Adrenal gland (tissue), 12 donors: Measurements from ENCODE around the gene ATP2C1. TPM values are rescaled to one million over a fixed set of nuclear protein-coding genes. Genes with fewer than 3 reads are reported as not detected.

Source experiments
- DNase-seq, 7 donors: peaks; one replicate each; pipeline ENCODE4 v3.0.0-alpha.2; 2019 to 2020
- H3K27ac ChIP-seq, 5 donors: fragments of 200-600 bp; sonication (generic) in 4 of 5; 1 replicate in 3 of 5; 2 replicates in 2 of 5; pipeline versions ENCODE4 v1.5.1 to v1.8.0; 2016 to 2020; ENCODE audit warnings: mild to moderate bottlenecking in 1 of 5
- H3K27me3 ChIP-seq: fragments of 200-600 bp; 2 replicates; pipeline ENCODE4 v1.8.0; 2021
- H3K36me3 ChIP-seq, 2 donors: fragments of 200-600 bp; replicated peaks in 1 of 2; 1 replicate in 1 of 2; 2 replicates in 1 of 2; pipeline versions ENCODE4 v1.5.1 to v1.8.0; 2018 to 2022
- H3K4me1 ChIP-seq, 2 donors: fragments of 200-600 bp; replicated peaks in 1 of 2; 1 replicate in 1 of 2; 2 replicates in 1 of 2; pipeline versions ENCODE4 v1.5.1 to v1.8.0; 2018 to 2021
- H3K4me3 ChIP-seq, 4 donors: fragments of 200-600 bp; sonication (generic) in 3 of 4; one replicate each; pipeline ENCODE4 v1.5.1; 2016 to 2018
- H3K9me3 ChIP-seq, 3 donors: fragments of 200-600 bp; sonication (generic) in 1 of 3; replicated peaks in 1 of 3; 1 replicate in 2 of 3; 2 replicates in 1 of 3; pipeline versions ENCODE4 v1.5.1 to v1.8.0; 2016 to 2021
- CTCF ChIP-seq, 6 experiments: fragments of 450-650 bp in 4 of 6; fragments of 200-600 bp in 2 of 6; sonication (generic) in 1 of 6; IDR thresholded peaks; 1 replicate in 5 of 6; 2 replicates in 1 of 6; pipeline versions ENCODE4 v1.5.1 to v1.8.0; 2016 to 2021; ENCODE audit warnings: antibody characterized with exemption in 6 of 6, mild to moderate bottlenecking in 2 of 6, moderate library complexity in 1 of 6
- POLR2A ChIP-seq, 2 donors: fragments of 450-650 bp; IDR thresholded peaks; one replicate each; pipeline ENCODE4 v1.6.1; 2017; ENCODE audit warnings: antibody characterized with exemption in 2 of 2, mild to moderate bottlenecking in 2 of 2, moderate library complexity in 1 of 2
- WGBS, 4 donors: extraction: QIAGEN DNeasy Blood & Tissue Kit in 2 of 4; methylation state at CpG; one replicate each; pipeline versions ENCODE4 v1.1.5 to v1.1.7; 2013 to 2017; 5-methylcytosine and 5-hydroxymethylcytosine counted together
- intact Hi-C, 2 donors: fragments of 100-400 bp; cut with DNase I; formaldehyde crosslinking; loops; one replicate each; pipeline versions ENCODE4 v1.14.1 to v1.15.0; 2022 to 2023
- polyA plus RNA-seq, 3 donors: library from polyadenylated mRNA; stranded (reverse); fragments of 200-250 nt in 2 of 3; fragments of 350-450 nt in 1 of 3; fragmentation: Illumina TruSeq in 1 of 3; extraction: RNeasy Lipid Tissue Mini Kit (QIAGEN cat#74804) in 1 of 3; gene quantifications; one replicate each; pipeline ENCODE4 v1.2.3, GENCODE V29; 2013 to 2014
- total RNA-seq, 9 donors: library from RNA; depleted of rRNA in 4 of 9; stranded (reverse); fragments of >200 nt in 4 of 9; fragments of 120-200 nt in 1 of 9; fragmentation: NEBNext Ultra II Directional in 1 of 9; extraction: Animal tissue kit (Norgen Biotek cat#: 25700) in 1 of 9; gene quantifications; one replicate each; pipeline versions ENCODE4 v1.1.0 to v1.2.4, GENCODE V29; 2013 to 2023
- donor health status: healthy with polysubstance abuse.
- donor health status: Bipolar disorder and iron deficiency.
- donor health status: DM: yes; HTN: yes; CAD: no.
- donor health status: DM: no; HTN: no; CAD: no.
- donor health status: DM: no; HTN: no; CAD: no.
- donor health status: DM: yes; HTN: yes; CAD: no.

ATP2C1 gene
- total and polyA plus RNA-seq, 12 donors, result 26.7 to 78.6 (median 55.5) TPM

GRCh38 chr3:130990282-130990681 is 96.4 kb downstream of the ATP2C1 start:
- DNase-seq, result no peak
- Histone ChIP-seq H3K36me3 (no peaks in the 10 kb centered on the region), H3K27ac (no peak overlapping the region), H3K27me3 (no peaks in the 10 kb centered on the region), H3K4me1 (no peaks in the 10 kb centered on the region), H3K9me3 (no peaks in the 10 kb centered on the region), H3K4me3 (no peak overlapping the region)
- WGBS, 4 donors, result 64 to 81% (median 66%) methylated on average over 5 of the region's 5 CpGs
- TF ChIP-seq CTCF (IDR thresholded peaks at IDR 0.05) (no peak), POLR2A (IDR thresholded peaks at IDR 0.05) (no peak)
- intact Hi-C loops, result no loop called here

- Histone ChIP-seq H3K4me1 (no peaks in the 10 kb centered on the region), H3K36me3 (no peaks in the 10 kb centered on the region), H3K27ac (no peak overlapping the region), H3K9me3 (no peaks in the 10 kb centered on the region), H3K27me3 (no peaks in the 10 kb centered on the region), H3K4me3 (no peak overlapping the region)
- intact Hi-C loops, result no loop called here
- TF ChIP-seq POLR2A (IDR thresholded peaks at IDR 0.05) (no peak), CTCF (IDR thresholded peaks at IDR 0.05) (no peak)
- no peak for DNase-seq
- 95 to 97% (median 97%) methylated on average over 5 of the region's 5 CpGs for WGBS, 4 donors
These were observed 97.2 kb downstream of the ATP2C1 start for GRCh38 chr3:130991126-130991525.

- no peaks in the 10 kb centered on the region for H3K36me3 ChIP-seq
- no peaks in the 10 kb centered on the region for H3K9me3 ChIP-seq
- no peak for DNase-seq
- intact Hi-C loops, result no loop called here
- TF ChIP-seq CTCF (IDR thresholded peaks at IDR 0.05) (no peak), POLR2A (IDR thresholded peaks at IDR 0.05) (no peak)
- no peak overlapping the region for H3K27ac ChIP-seq
- no peaks in the 10 kb centered on the region for H3K27me3 ChIP-seq
- H3K4me1 ChIP-seq, result no peaks in the 10 kb centered on the region
- no peak overlapping the region for H3K4me3 ChIP-seq
- WGBS, 4 donors, result 80 to 88% (median 83%) methylated on average over 3 of the region's 3 CpGs
These were observed 98.5 kb downstream of the ATP2C1 start for GRCh38 chr3:130992344-130992743.

GRCh38 chr3:130997289-130997688 is 103.4 kb downstream of the ATP2C1 start:
- TF ChIP-seq POLR2A (IDR thresholded peaks at IDR 0.05), result no peak
- no peaks in the 10 kb centered on the region for H3K9me3 ChIP-seq
- H3K27ac ChIP-seq, result no peak overlapping the region
- no peak overlapping the region for H3K4me3 ChIP-seq
- H3K4me1 ChIP-seq, result no peaks in the 10 kb centered on the region
- 90 to 93% (median 91%) methylated on average over 7 of the region's 7 CpGs for WGBS, 4 donors
- peaks cover 0 to 4% of the 10 kb centered on the region in 2 donors for H3K36me3 ChIP-seq
- intact Hi-C loops, result no loop called here
- DNase-seq, result no peak
- H3K27me3 ChIP-seq, result no peaks in the 10 kb centered on the region

GRCh38 chr3:131001071-131001470 is 107.2 kb downstream of the ATP2C1 start:
- H3K36me3 ChIP-seq, result peaks cover 0 to 4% of the 10 kb centered on the region in 2 donors
- WGBS, 4 donors, result 88 to 94% (median 89%) methylated on average over 1 of the region's 1 CpG

More at GRCh38 chr3:131001071-131001470, 107.2 kb downstream of the ATP2C1 start:
- H3K9me3 ChIP-seq, result no peaks in the 10 kb centered on the region
- intact Hi-C loops, result no loop called here
- H3K4me3 ChIP-seq, result no peak overlapping the region
- no peaks in the 10 kb centered on the region for H3K27me3 ChIP-seq
- no peaks in the 10 kb centered on the region for H3K4me1 ChIP-seq
- no peak overlapping the region for H3K27ac ChIP-seq
- DNase-seq, result no peak
- no peak for TF ChIP-seq CTCF (IDR thresholded peaks at IDR 0.05)
- no peak for TF ChIP-seq POLR2A (IDR thresholded peaks at IDR 0.05)
